HEK293 (cell line): Measurements from ENCODE around the gene DCHS1.

Experiments
- CTCF ChIA-PET: fragments of 350-600 bp; formaldehyde crosslinking; extraction: SDS; loops from one replicate; lab custom pipeline; 2021; ENCODE audit warnings: antibody characterized with exemption; lab: Yijun Ruan, JAX
- POLR2A ChIA-PET: fragments of 300-600 bp; formaldehyde crosslinking; extraction: SDS; loops from one replicate; lab custom pipeline; 2020; ENCODE audit warnings: antibody characterized with exemption, inconsistent platforms; lab: Yijun Ruan, JAX
- H3K27ac ChIP-seq: fragments of 200-500 bp; sonication (Bioruptor generic); 2 replicates; pipeline ENCODE4 v1.5.1; 2014; ENCODE audit warnings: low read depth, low read length, control low read depth, inconsistent platforms; ENCODE audit errors: extremely low read depth
- H3K36me3 ChIP-seq, 2 experiments: fragments of 200-500 bp in 1 of 2; sonication (Bioruptor generic) in 1 of 2; 1 replicate in 1 of 2; 2 replicates in 1 of 2; pipeline ENCODE4 v1.5.1; 2014 to 2017; ENCODE audit warnings: inconsistent platforms in 2 of 2, low read length in 2 of 2; ENCODE audit not compliant: control insufficient read depth in 2 of 2, insufficient read depth in 1 of 2
- H3K4me1 ChIP-seq: fragments of 200-500 bp; sonication (Bioruptor generic); 2 replicates; pipeline ENCODE4 v1.5.1; 2014; ENCODE audit warnings: mild to moderate bottlenecking, low read length, inconsistent platforms; ENCODE audit not compliant: control insufficient read depth, insufficient read depth
- H3K4me3 ChIP-seq: 2 replicates; pipeline ENCODE4 v1.5.1; 2011; ENCODE audit warnings: low read depth, mild to moderate bottlenecking, control low read depth, low read length, moderate library complexity
- H3K9me3 ChIP-seq: fragments of 200-500 bp; sonication (Bioruptor generic); 2 replicates; pipeline ENCODE4 v1.5.1; 2014; ENCODE audit warnings: low read depth, low read length, inconsistent platforms; ENCODE audit not compliant: control insufficient read depth, insufficient read depth
- BCL11A ChIP-seq: fragments of 450-650 bp; formaldehyde crosslinking; IDR thresholded peaks from 2 replicates; pipeline ENCODE4 v1.5.1; 2016; ENCODE audit warnings: low read depth, missing biosample characterization, missing genetic modification characterization
- ELK4 ChIP-seq: IDR thresholded peaks from 2 replicates; pipeline ENCODE4 v1.6.1; 2011; ENCODE audit warnings: mild to moderate bottlenecking, low read depth, low read length, borderline replicate concordance
- GFI1B ChIP-seq: fragments of 450-650 bp; formaldehyde crosslinking; IDR thresholded peaks from 2 replicates; pipeline ENCODE4 v1.5.1; 2016; ENCODE audit warnings: missing biosample characterization, missing genetic modification characterization
- HIC1 ChIP-seq: fragments of 450-650 bp; formaldehyde crosslinking; IDR thresholded peaks from 2 replicates; pipeline ENCODE4 v1.5.1; 2016; ENCODE audit warnings: missing biosample characterization, missing genetic modification characterization
- KLF16 ChIP-seq: fragments of 450-650 bp; formaldehyde crosslinking; IDR thresholded peaks from 2 replicates; pipeline ENCODE4 v1.5.1; 2017; ENCODE audit warnings: missing biosample characterization, missing genetic modification characterization
- PBX3 ChIP-seq: sonication (generic); formaldehyde crosslinking; IDR thresholded peaks from 2 replicates; pipeline ENCODE4 v1.8.1; 2022; ENCODE audit warnings: mild to moderate bottlenecking, moderate library complexity, missing genetic modification reagents
- PRDM1 ChIP-seq: fragments of 450-650 bp; formaldehyde crosslinking; IDR thresholded peaks from 2 replicates; pipeline ENCODE4; 2016; ENCODE audit warnings: missing biosample characterization, missing genetic modification characterization
- REPIN1 ChIP-seq: fragments of 450-650 bp; formaldehyde crosslinking; IDR thresholded peaks from 2 replicates; pipeline ENCODE4 v1.5.1; 2017; ENCODE audit warnings: missing biosample characterization, missing genetic modification characterization, low read depth
- TCF7L2 ChIP-seq: IDR thresholded peaks from 2 replicates; pipeline ENCODE4 v1.6.1; 2011; ENCODE audit warnings: low read depth, mild to moderate bottlenecking, inconsistent platforms, low read length, moderate library complexity, borderline replicate concordance
- ZBTB7A ChIP-seq: fragments of 450-650 bp; formaldehyde crosslinking; IDR thresholded peaks from 2 replicates; pipeline ENCODE4 v1.5.1; 2016; ENCODE audit warnings: low read depth, missing biosample characterization, missing genetic modification characterization
- ZFHX2 ChIP-seq: fragments of 450-650 bp; formaldehyde crosslinking; conservative IDR thresholded peaks from 2 replicates; pipeline ENCODE4 v1.5.1; 2016; ENCODE audit warnings: missing biosample characterization, missing genetic modification characterization
- ZFP37 ChIP-seq: fragments of 450-650 bp; formaldehyde crosslinking; IDR thresholded peaks from 2 replicates; pipeline ENCODE4 v1.5.1; 2016; ENCODE audit warnings: missing biosample characterization, missing genetic modification characterization
- ZIC2 ChIP-seq: fragments of 450-650 bp; formaldehyde crosslinking; IDR thresholded peaks from 2 replicates; pipeline ENCODE4 v1.5.1; 2016; ENCODE audit warnings: missing biosample characterization, missing genetic modification characterization
- ZNF114 ChIP-seq: fragments of 450-650 bp; formaldehyde crosslinking; IDR thresholded peaks from 2 replicates; pipeline ENCODE4 v1.5.0; 2017; ENCODE audit warnings: missing biosample characterization, missing genetic modification characterization
- ZNF138 ChIP-seq: fragments of 450-650 bp; formaldehyde crosslinking; IDR thresholded peaks from 2 replicates; pipeline ENCODE4 v1.5.1; 2016; ENCODE audit warnings: missing biosample characterization, missing genetic modification characterization, borderline replicate concordance
- ZNF19 ChIP-seq: fragments of 450-650 bp; formaldehyde crosslinking; IDR thresholded peaks from 2 replicates; pipeline ENCODE4; 2016; ENCODE audit warnings: missing biosample characterization, missing genetic modification characterization, low read depth
- ZNF302 ChIP-seq: fragments of 450-650 bp; formaldehyde crosslinking; IDR thresholded peaks from 2 replicates; pipeline ENCODE4 v1.5.1; 2016; ENCODE audit warnings: missing biosample characterization, missing genetic modification characterization, low read depth
- ZNF423 ChIP-seq: fragments of 450-650 bp; formaldehyde crosslinking; IDR thresholded peaks from 2 replicates; pipeline ENCODE4 v1.5.1; 2016; ENCODE audit warnings: missing biosample characterization, missing genetic modification characterization
- ZNF48 ChIP-seq: fragments of 450-650 bp; formaldehyde crosslinking; IDR thresholded peaks from 2 replicates; pipeline ENCODE4 v1.5.1; 2016; ENCODE audit warnings: missing biosample characterization, missing genetic modification characterization
- ZNF510 ChIP-seq: fragments of 450-650 bp; formaldehyde crosslinking; IDR thresholded peaks from 2 replicates; pipeline ENCODE4 v1.5.1; 2018; ENCODE audit warnings: mild to moderate bottlenecking, missing genetic modification characterization, missing biosample characterization; ENCODE audit not compliant: insufficient replicate concordance
- ZNF529 ChIP-seq: fragments of 450-650 bp; formaldehyde crosslinking; IDR thresholded peaks from 2 replicates; pipeline ENCODE4 v1.5.1; 2017; ENCODE audit warnings: missing genetic modification characterization, missing biosample characterization; ENCODE audit not compliant: insufficient replicate concordance
- ZNF623 ChIP-seq: fragments of 450-650 bp; formaldehyde crosslinking; IDR thresholded peaks from 2 replicates; pipeline ENCODE4 v1.5.1; 2016; ENCODE audit warnings: missing biosample characterization, missing genetic modification characterization
- ZNF629 ChIP-seq: fragments of 450-650 bp; formaldehyde crosslinking; IDR thresholded peaks from 2 replicates; pipeline ENCODE4 v1.5.1; 2017; ENCODE audit warnings: missing biosample characterization, missing genetic modification characterization
- ZNF768 ChIP-seq: fragments of 450-650 bp; formaldehyde crosslinking; IDR thresholded peaks from 2 replicates; pipeline ENCODE4 v1.5.1; 2018; ENCODE audit warnings: missing biosample characterization, mild to moderate bottlenecking, missing genetic modification characterization
- ZSCAN16 ChIP-seq: fragments of 450-650 bp; formaldehyde crosslinking; IDR thresholded peaks from 2 replicates; pipeline ENCODE4 v1.5.1; 2016; ENCODE audit warnings: missing biosample characterization, missing genetic modification characterization
- ZSCAN23 ChIP-seq: fragments of 450-650 bp; formaldehyde crosslinking; IDR thresholded peaks from 2 replicates; pipeline ENCODE4 v1.5.1; 2016; ENCODE audit warnings: missing biosample characterization, missing genetic modification characterization
- TF ChIP-seq, protein P1 (sequence below): fragments of 450-650 bp; formaldehyde crosslinking; conservative IDR thresholded peaks from 2 replicates; pipeline ENCODE4 v1.5.1; 2016; ENCODE audit warnings: low read depth, missing biosample characterization, missing genetic modification characterization

DCHS1 gene

GRCh38 chr11:6596239-6596877 lies 59.3 kb downstream of the DCHS1 start:
- Histone ChIP-seq H3K9me3 (no peaks in the 10 kb centered on the region), H3K27ac (no peak overlapping the region), H3K4me1 (no peaks in the 10 kb centered on the region), H3K36me3 (peaks cover 0 to 95% of the 10 kb centered on the region in 2 experiments; a peak in 2 of 3 replicates), H3K4me3 (no peak overlapping the region)
- TF ChIP-seq ELK4 (no peak), ZNF629 (tag by site-specific recombination) (no peak), ZNF19 (tag by site-specific recombination) (no peak), PRDM1 (tag by site-specific recombination) (no peak), ZNF423 (no peak), ZSCAN16 (tag by site-specific recombination) (no peak), ZNF768 (no peak), KLF16 (tag by site-specific recombination) (no peak), ZFHX2 (no peak), ZNF302 (tag by site-specific recombination) (no peak)
- ChIA-PET POLR2A (interaction anchor here (0.8 to 1.2 kb wide), 3 partner anchors 15 to 87 kb away, joined by 3 to 5 read pairs (median 3); partner anchors contain the start of genes MRPL17, TAF10 and TPP1), CTCF (interaction anchor here (0.6 to 1.1 kb wide), 2 partner anchors 52 to 72 kb away, joined by 3 to 5 read pairs; no protein-coding TSS in a partner anchor)

DNA sequence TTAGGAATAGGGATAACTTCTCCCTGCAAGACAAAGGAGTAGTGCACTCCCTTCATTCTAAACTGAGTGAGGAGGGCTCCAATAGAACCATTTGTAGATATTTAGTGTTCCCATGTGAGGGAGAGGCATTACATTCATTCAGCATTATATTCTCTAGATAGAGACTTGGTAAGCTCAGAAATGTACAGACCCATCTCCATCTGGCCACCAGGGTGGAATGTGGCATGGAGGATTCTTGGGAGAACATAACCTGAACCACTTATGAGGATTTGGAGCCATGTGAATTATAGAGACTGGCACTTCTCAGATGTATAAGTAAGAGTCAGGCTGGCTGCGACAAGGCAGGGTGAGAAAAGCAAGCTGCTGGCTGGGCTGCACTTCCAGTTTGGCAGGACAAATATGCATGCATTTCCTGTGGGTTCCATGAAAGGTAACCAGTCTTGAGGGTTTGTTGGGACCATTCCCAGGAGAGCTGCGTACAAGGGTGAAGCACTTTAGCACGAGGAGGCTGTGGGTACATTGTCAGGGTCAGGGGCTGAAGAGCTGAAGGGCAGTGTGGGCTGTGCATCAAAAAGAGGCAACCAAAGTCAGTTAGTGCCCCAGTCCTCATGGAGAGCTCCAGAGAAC lies 61.4 kb downstream of the DCHS1 start:
- no peaks in the 10 kb centered on the region for H3K4me1 ChIP-seq
- H3K27ac ChIP-seq, result no peak overlapping the region
- TF ChIP-seq ZNF138 (tag by site-specific recombination) (no peak), GFI1B (tag by site-specific recombination) (no peak), ZIC2 (no peak), ZNF114 (no peak), BCL11A (tag by site-specific recombination) (no peak), ZFP37 (no peak), ZNF48 (no peak), ZNF19 (tag by site-specific recombination) (no peak), ZBTB7A (tag by site-specific recombination) (no peak), TCF7L2 (no peak), ZNF623 (no peak), REPIN1 (tag by site-specific recombination) (no peak), PBX3 (CRISPR knock-in tag) (no peak), ZNF510 (tag by site-specific recombination) (no peak), ZSCAN23 (tag by site-specific recombination) (no peak), HIC1 (tag by site-specific recombination) (no peak), ZNF529 (tag by site-specific recombination) (no peak)
- TF ChIP-seq, protein P1, sequence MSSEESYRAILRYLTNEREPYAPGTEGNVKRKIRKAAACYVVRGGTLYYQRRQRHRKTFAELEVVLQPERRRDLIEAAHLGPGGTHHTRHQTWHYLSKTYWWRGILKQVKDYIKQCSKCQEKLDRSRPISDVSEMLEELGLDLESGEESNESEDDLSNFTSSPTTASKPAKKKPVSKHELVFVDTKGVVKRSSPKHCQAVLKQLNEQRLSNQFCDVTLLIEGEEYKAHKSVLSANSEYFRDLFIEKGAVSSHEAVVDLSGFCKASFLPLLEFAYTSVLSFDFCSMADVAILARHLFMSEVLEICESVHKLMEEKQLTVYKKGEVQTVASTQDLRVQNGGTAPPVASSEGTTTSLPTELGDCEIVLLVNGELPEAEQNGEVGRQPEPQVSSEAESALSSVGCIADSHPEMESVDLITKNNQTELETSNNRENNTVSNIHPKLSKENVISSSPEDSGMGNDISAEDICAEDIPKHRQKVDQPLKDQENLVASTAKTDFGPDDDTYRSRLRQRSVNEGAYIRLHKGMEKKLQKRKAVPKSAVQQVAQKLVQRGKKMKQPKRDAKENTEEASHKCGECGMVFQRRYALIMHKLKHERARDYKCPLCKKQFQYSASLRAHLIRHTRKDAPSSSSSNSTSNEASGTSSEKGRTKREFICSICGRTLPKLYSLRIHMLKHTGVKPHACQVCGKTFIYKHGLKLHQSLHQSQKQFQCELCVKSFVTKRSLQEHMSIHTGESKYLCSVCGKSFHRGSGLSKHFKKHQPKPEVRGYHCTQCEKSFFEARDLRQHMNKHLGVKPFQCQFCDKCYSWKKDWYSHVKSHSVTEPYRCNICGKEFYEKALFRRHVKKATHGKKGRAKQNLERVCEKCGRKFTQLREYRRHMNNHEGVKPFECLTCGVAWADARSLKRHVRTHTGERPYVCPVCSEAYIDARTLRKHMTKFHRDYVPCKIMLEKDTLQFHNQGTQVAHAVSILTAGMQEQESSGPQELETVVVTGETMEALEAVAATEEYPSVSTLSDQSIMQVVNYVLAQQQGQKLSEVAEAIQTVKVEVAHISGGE (tag by site-specific recombination), result no peak
- H3K4me3 ChIP-seq, result no peak overlapping the region
- ChIA-PET POLR2A (interaction anchor here (0.6 to 1.3 kb wide), 4 partner anchors 10 to 89 kb away, joined by 3 to 4 read pairs (median 3); partner anchors contain the start of genes MRPL17 and TAF10), CTCF (interaction anchor here (0.6 to 2.4 kb wide), 3 partner anchors 63 to 215 kb away, joined by 3 to 10 read pairs (median 3); no protein-coding TSS in a partner anchor)
- H3K9me3 ChIP-seq, result no peaks in the 10 kb centered on the region
- peaks cover 0 to 74% of the 10 kb centered on the region in 2 experiments for H3K36me3 ChIP-seq
